SJSA1 (cell line): ENCODE results near the gene BRIP1. TPM values are rescaled to one million over a fixed set of nuclear protein-coding genes. Genes with fewer than 3 reads are reported as not detected.
A peak's percentile ranks its signal among the peaks of the same experiment; 100 is the strongest.

ENCODE experiments used
- DNase-seq, 2 experiments: peaks; one replicate each; pipeline ENCODE4 v3.0.0-alpha.2; 2015 to 2020; ENCODE audit warnings: low spot score in 2 of 2, low read depth in 1 of 2
- H3K27ac ChIP-seq: fragments of 250-450 bp; sonication (Bioruptor Pico); 2 replicates; pipeline ENCODE4 v1.5.1; 2020; ENCODE audit warnings: mild to moderate bottlenecking, moderate library complexity
- H3K27me3 ChIP-seq: fragments of 250-450 bp; sonication (Bioruptor Pico); replicated peaks from 2 replicates; pipeline ENCODE4 v1.5.1; 2020; ENCODE audit warnings: mild to moderate bottlenecking, moderate library complexity
- H3K36me3 ChIP-seq: fragments of 250-450 bp; sonication (Bioruptor Pico); 2 replicates; pipeline ENCODE4 v1.5.1; 2020; ENCODE audit warnings: mild to moderate bottlenecking
- H3K4me1 ChIP-seq: fragments of 250-450 bp; sonication (Bioruptor Pico); replicated peaks from 2 replicates; pipeline ENCODE4 v1.6.1; 2021; ENCODE audit warnings: mild to moderate bottlenecking
- H3K4me3 ChIP-seq: fragments of 250-450 bp; sonication (Bioruptor Pico); 2 replicates; pipeline ENCODE4 v1.5.1; 2020; ENCODE audit warnings: mild to moderate bottlenecking
- H3K9me3 ChIP-seq: fragments of 250-450 bp; sonication (Bioruptor Pico); replicated peaks from 2 replicates; pipeline ENCODE4 v1.5.1; 2020; ENCODE audit warnings: mild to moderate bottlenecking
- total RNA-seq: library from RNA; depleted of rRNA; stranded (reverse); fragments of >200 nt; shearing (Covaris generic); gene quantifications from 2 replicates; pipeline ENCODE4 v1.2.3, GENCODE V29; 2014

Gene BRIP1
- total RNA-seq, 1 experiment from 2014 or later, result 53.2 TPM

GRCh38 chr17:61646482-61646881 lies 216.8 kb downstream of the BRIP1 start:
- H3K27me3 ChIP-seq, result no peaks in the 10 kb centered on the region
- DNase-seq, result no peak
- H3K4me3 ChIP-seq, result no peak overlapping the region
- no peak overlapping the region for H3K27ac ChIP-seq
- H3K9me3 ChIP-seq, result peaks cover 3% of the 10 kb centered on the region
- peaks cover 12% of the 10 kb centered on the region for H3K4me1 ChIP-seq
- no peaks in the 10 kb centered on the region for H3K36me3 ChIP-seq

DNA sequence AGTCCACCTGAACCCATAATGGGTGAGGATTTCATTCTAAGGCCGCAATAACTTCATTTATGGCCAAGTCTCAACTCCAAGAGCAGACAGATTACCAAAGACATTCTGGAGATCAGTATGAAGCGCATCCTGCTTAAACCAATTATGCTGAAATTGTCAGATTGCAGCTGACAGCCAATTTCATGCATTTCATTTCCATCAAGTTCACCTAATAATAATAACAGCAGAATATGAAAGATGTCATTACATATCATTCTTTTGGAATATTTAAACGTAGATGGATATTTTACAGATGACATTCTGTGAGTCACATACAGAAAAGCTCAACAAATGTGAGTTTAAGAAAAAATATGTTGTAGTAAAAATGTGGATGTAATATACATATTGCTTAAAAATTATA lies 217.4 kb downstream of the BRIP1 start:
- Histone ChIP-seq H3K4me1 (peaks cover 12% of the 10 kb centered on the region), H3K4me3 (no peak overlapping the region), H3K9me3 (peaks cover 3% of the 10 kb centered on the region), H3K27me3 (no peaks in the 10 kb centered on the region), H3K36me3 (no peaks in the 10 kb centered on the region), H3K27ac (no peak overlapping the region)
- DNase-seq, result no peak

GRCh38 chr17:61644800-61645774 lies 218.2 kb downstream of the BRIP1 start:
- H3K4me3 ChIP-seq, result no peak overlapping the region
- no peaks in the 10 kb centered on the region; the same call in 1 of the 2 replicates for H3K9me3 ChIP-seq
- peaks cover 12% of the 10 kb centered on the region for H3K4me1 ChIP-seq
- no peak for DNase-seq
- H3K36me3 ChIP-seq, result no peaks in the 10 kb centered on the region
- H3K27ac ChIP-seq, result no peak overlapping the region
- no peaks in the 10 kb centered on the region for H3K27me3 ChIP-seq

- no peak overlapping the region for H3K4me3 ChIP-seq
- no peaks in the 10 kb centered on the region for H3K27me3 ChIP-seq
- no peak overlapping the region for H3K27ac ChIP-seq
- no peaks in the 10 kb centered on the region for H3K36me3 ChIP-seq
- no peaks in the 10 kb centered on the region for H3K9me3 ChIP-seq
- peaks cover 12% of the 10 kb centered on the region for H3K4me1 ChIP-seq
- no peak for DNase-seq
These were observed 220.6 kb downstream of the BRIP1 start for GRCh38 chr17:61642768-61643167.

GRCh38 chr17:61641715-61642114 lies 221.6 kb downstream of the BRIP1 start:
- Histone ChIP-seq H3K9me3 (no peaks in the 10 kb centered on the region), H3K4me3 (no peak overlapping the region), H3K4me1 (peaks cover 4% of the 10 kb centered on the region), H3K27ac (no peak overlapping the region), H3K27me3 (no peaks in the 10 kb centered on the region), H3K36me3 (no peaks in the 10 kb centered on the region)
- no peak for DNase-seq

- Histone ChIP-seq H3K4me3 (no peak overlapping the region), H3K4me1 (no peaks in the 10 kb centered on the region), H3K9me3 (no peaks in the 10 kb centered on the region), H3K36me3 (no peaks in the 10 kb centered on the region), H3K27me3 (no peaks in the 10 kb centered on the region), H3K27ac (no peak overlapping the region)
- no peak for DNase-seq
These were observed 222.2 kb downstream of the BRIP1 start for GRCh38 chr17:61641084-61641483.

DNA sequence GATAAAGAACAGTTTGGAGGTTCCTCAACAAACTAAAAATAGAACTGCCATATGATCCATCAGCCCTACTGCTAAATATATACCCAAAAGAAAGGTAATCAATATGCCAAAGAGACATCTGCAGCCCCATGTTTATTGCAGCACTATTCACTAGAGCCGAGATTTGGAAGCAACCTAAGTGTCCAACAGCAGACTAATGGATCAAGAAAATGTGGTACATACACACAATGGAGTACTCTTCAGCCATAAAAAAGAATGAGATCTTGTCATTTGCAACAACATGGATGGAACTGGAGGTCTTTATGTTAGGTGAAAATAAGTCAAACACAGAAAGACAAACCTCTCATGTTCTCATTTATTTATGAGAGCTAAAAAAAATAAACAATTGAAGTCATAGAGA lies 223.5 kb downstream of the BRIP1 start:
- H3K27ac ChIP-seq, result no peak overlapping the region
- no peak for DNase-seq
- H3K4me3 ChIP-seq, result no peak overlapping the region
- H3K27me3 ChIP-seq, result no peaks in the 10 kb centered on the region
- no peaks in the 10 kb centered on the region for H3K4me1 ChIP-seq
- H3K36me3 ChIP-seq, result no peaks in the 10 kb centered on the region
- no peaks in the 10 kb centered on the region for H3K9me3 ChIP-seq

DNA sequence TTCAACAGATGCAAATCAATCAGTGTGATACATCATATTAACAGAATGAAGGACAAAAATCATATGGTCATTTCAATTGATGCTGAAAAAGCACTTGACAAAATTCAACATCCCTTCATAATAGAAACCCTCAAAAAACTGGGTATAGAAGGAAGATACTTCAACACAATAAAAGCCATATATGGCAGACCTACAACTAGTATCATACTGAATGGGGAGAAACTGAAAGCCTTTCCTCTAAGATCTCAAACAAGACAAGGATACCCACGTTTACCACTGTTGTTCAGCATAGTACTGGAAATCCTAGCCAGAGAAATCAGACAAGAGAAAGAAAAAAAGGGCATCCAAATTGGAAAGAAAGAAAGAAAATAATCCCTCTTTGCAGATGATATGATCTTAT lies 225.2 kb downstream of the BRIP1 start:
- H3K9me3 ChIP-seq, result no peaks in the 10 kb centered on the region
- H3K4me1 ChIP-seq, result no peaks in the 10 kb centered on the region
- H3K4me3 ChIP-seq, result no peak overlapping the region
- DNase-seq, result no peak
- no peaks in the 10 kb centered on the region for H3K36me3 ChIP-seq
- no peak overlapping the region for H3K27ac ChIP-seq
- no peaks in the 10 kb centered on the region for H3K27me3 ChIP-seq

- H3K36me3 ChIP-seq, result no peaks in the 10 kb centered on the region
- H3K27ac ChIP-seq, result no peak overlapping the region
- peak; percentile 36 to 56 for DNase-seq
- no peaks in the 10 kb centered on the region for H3K9me3 ChIP-seq
- no peaks in the 10 kb centered on the region for H3K27me3 ChIP-seq
- H3K4me1 ChIP-seq, result no peaks in the 10 kb centered on the region
- no peak overlapping the region for H3K4me3 ChIP-seq
These were observed 227.4 kb downstream of the BRIP1 start for GRCh38 chr17:61635913-61636432.

DNA sequence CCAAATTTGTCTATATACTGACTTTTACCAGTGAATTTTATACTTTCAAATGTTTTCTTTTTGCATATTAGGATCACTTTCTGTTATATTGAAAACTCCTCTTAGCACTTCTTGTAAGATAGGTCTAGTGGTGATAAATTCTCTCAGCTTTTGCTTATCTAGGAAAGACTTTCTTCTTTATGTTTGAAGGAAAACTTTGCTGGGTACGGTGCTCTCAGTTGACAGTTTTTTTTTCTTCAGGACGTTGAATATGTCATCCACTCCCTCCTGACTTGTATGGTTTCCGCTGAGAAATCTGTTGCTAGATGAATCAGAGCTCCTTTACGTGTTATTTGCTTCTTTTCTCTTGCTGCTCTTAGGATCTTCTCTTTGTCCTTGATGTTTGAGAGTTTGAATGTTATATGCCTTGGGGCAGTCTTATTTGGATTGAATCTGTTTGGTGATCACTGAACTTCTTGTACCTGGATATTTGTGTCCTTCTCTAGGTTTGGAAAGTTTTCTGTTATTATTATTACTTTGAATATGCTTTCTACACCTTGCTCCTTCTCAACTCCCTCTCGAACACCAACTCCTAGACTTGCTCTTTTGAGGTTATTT lies 228.3 kb downstream of the BRIP1 start:
- H3K36me3 ChIP-seq, result no peaks in the 10 kb centered on the region
- H3K27ac ChIP-seq, result no peak overlapping the region
- H3K27me3 ChIP-seq, result no peaks in the 10 kb centered on the region
- no peaks in the 10 kb centered on the region for H3K4me1 ChIP-seq
- no peaks in the 10 kb centered on the region for H3K9me3 ChIP-seq
- no peak overlapping the region for H3K4me3 ChIP-seq
- DNase-seq, result no peak

GRCh38 chr17:61634011-61634539 lies 229.3 kb downstream of the BRIP1 start:
- Histone ChIP-seq H3K36me3 (no peaks in the 10 kb centered on the region), H3K9me3 (no peaks in the 10 kb centered on the region), H3K4me1 (no peaks in the 10 kb centered on the region), H3K27me3 (no peaks in the 10 kb centered on the region), H3K4me3 (no peak overlapping the region), H3K27ac (no peak overlapping the region)
- no peak for DNase-seq

GRCh38 chr17:61632826-61633225 lies 230.5 kb downstream of the BRIP1 start:
- H3K4me1 ChIP-seq, result no peaks in the 10 kb centered on the region
- no peak overlapping the region for H3K4me3 ChIP-seq
- H3K9me3 ChIP-seq, result no peaks in the 10 kb centered on the region
- no peaks in the 10 kb centered on the region for H3K36me3 ChIP-seq
- no peak for DNase-seq
- H3K27me3 ChIP-seq, result no peaks in the 10 kb centered on the region
- no peak overlapping the region for H3K27ac ChIP-seq

DNA sequence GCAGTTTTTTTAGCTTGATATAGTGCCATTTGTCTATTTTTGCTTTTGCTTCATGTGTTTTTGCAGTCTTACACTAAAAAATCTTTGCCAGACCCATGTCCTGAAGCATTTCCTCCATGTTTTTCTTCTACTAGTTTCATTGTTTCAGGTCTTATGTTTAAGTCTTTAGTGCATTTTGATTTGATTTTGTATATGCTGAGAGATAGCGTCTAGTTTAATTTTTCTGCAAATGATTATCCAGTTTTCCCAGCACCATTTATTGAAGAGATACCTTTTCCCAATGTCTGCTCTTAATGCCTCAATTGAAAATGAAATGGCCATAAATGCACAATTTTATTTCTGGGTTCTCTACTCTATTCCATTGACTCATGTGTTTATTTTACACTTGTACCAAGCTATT lies 231.5 kb downstream of the BRIP1 start:
- Histone ChIP-seq H3K27ac (no peak overlapping the region), H3K9me3 (no peaks in the 10 kb centered on the region), H3K4me3 (no peak overlapping the region), H3K27me3 (no peaks in the 10 kb centered on the region), H3K4me1 (no peaks in the 10 kb centered on the region), H3K36me3 (no peaks in the 10 kb centered on the region)
- no peak for DNase-seq
